HG02981 (cell line): ENCODE measurements around the gene MPDU1.
"Not testable (repeated sequence)": the region's sequence is repeated elsewhere in the genome, so short reads cannot be mapped to it uniquely, and the experiment has no call there.

Experiments
- ATAC-seq: cut with Tn5 transposase; IDR thresholded peaks from one replicate; pipeline ENCODE4 v1.9.1; 2021; ENCODE audit warnings: mild to moderate bottlenecking, moderate library complexity; ENCODE audit not compliant: unreplicated experiment

The MPDU1 gene

DNA sequence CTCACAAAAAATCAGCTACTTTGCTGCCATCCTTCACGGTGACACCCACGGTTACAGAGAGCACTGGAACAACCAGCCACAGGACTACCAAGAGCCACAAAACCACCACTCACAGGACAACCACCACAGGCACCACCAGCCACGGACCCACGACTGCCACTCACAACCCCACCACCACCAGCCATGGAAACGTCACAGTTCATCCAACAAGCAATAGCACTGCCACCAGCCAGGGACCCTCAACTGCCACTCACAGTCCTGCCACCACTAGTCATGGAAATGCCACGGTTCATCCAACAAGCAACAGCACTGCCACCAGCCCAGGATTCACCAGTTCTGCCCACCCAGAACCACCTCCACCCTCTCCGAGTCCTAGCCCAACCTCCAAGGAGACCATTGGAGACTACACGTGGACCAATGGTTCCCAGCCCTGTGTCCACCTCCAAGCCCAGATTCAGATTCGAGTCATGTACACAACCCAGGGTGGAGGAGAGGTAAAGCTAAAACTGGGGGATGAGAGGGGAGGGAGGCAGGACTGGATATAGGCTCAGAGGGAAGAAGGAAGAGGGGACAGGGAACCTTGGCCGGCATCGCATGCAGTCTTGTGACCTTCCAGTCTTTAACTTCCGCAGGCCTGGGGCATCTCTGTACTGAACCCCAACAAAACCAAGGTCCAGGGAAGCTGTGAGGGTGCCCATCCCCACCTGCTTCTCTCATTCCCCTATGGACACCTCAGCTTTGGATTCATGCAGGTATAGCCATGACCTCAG is 3.6 kb upstream of the MPDU1 start:
- no peak for ATAC-seq

- ATAC-seq = no peak
Measured at GRCh38 chr17:7580604-7581575, 2.8 kb upstream of the MPDU1 start.

- ATAC-seq = no peak
Measured at GRCh38 chr17:7582396-7583252, 1.0 kb upstream of the MPDU1 start.

DNA sequence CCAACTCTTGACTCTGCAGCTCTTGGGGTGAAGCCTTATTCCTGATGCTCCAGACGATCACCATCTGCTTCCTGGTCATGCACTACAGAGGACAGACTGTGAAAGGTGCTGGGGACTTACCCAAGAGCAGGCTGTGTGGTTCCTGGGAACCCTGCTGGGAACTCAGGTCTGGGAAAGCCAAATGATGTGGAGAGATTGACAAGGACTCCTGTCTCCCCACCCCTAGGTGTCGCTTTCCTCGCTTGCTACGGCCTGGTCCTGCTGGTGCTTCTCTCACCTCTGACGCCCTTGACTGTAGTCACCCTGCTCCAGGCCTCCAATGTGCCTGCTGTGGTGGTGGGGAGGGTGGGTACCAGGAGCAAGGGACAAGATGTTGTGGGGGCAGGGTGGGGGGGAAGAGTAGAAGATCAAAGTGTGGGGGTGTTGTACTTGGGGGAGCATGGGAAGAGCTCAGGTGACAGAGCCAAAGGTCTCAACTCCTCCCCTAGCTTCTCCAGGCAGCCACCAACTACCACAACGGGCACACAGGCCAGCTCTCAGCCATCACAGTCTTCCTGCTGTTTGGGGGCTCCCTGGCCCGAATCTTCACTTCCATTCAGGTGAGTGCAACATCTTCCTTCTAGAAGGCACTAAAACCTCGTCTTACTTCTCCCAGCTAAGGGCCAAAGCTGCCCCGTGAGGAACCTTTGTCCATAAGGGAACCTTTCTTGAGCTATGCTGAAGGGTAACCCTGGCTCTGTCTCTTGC is 3.2 kb downstream of the MPDU1 start:
- ATAC-seq = no peak

- ATAC-seq = no peak
Measured at GRCh38 chr17:7587420-7588151, 3.9 kb downstream of the MPDU1 start.

- no peak for ATAC-seq
Measured at GRCh38 chr17:7588553-7589203, 5.0 kb downstream of the MPDU1 start.

GRCh38 chr17:7589204-7589868 is 5.7 kb downstream of the MPDU1 start:
- ATAC-seq = no peak

GRCh38 chr17:7589891-7590691 is 6.4 kb downstream of the MPDU1 start, which contains the start of gene SOX15:
SOX15 (minus strand) TSS chr17:7590094; CDS start chr17:7589676, 418 bp downstream.
- ATAC-seq = no peak

GRCh38 chr17:7590743-7591142 is 7.1 kb downstream of the MPDU1 start:
- ATAC-seq = no peak

DNA sequence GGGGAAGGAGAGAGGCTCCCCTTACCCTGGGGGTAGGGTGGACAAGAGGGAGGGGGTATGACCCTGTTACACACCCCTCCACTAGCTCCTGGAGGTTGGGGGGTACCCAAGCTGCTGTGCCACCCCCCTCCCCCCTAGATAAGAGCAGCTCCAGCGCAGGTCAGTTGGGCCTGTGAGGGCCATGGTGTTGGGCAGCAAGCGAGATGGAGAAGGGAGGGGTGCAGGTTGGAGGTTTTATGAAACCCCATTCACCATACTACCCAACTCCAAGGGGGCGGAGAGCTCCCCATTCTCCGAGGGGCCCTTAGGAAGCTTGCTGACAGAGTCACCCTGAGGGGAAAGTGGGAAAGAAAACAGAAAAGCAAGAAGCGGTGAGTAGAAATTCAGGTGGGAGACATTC is 7.9 kb downstream of the MPDU1 start:
- ATAC-seq = no peak

- no peak for ATAC-seq
Measured at GRCh38 chr17:7592422-7593021, 8.9 kb downstream of the MPDU1 start.

GRCh38 chr17:7593296-7593695 is 9.6 kb downstream of the MPDU1 start:
- no peak for ATAC-seq

DNA sequence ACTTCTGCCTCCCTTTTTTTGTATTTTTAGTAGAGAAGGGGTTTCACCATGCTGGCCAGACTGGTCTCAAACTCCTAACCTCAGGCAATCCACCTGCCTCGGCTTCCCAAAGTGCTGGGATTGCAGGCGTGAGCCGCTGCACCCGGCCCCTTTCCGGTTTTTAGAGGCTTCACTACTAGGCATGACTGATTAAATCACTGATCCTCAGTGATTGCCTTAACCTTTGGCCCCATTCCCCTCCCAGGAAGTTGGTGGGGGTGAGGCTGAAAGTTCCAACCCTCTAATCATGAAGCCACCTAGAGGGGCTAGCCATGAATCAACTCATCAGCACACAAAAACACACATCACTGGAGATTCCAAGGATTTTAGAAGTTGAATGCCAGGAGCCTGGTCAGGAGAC is 13.9 kb downstream of the MPDU1 start:
- not testable (repeated sequence) for ATAC-seq

GRCh38 chr17:7606280-7606679 is 22.6 kb downstream of the MPDU1 start:
- no peak for ATAC-seq

DNA sequence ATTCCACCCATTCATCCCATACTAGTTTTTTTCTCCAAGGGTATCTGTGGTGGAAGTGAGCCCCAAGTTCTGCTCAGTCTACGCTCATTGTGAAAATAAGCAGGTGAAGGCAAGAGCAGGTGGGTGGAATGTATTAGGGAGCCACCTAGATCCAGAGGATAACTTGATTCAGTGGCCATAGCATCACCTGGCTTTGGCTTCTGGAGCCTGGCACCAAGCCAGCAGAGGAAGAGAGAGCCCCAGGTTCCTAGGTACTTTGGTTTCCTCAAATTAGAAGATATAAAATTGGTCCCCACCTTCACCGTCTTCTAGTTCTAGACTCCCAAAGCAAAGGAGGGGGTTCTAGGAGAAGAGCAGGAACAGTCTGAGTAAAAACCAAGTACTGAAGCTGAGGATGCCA is 27.0 kb downstream of the MPDU1 start:
- ATAC-seq = no peak

GRCh38 chr17:7611635-7612293 is 28.1 kb downstream of the MPDU1 start:
- no peak for ATAC-seq

DNA sequence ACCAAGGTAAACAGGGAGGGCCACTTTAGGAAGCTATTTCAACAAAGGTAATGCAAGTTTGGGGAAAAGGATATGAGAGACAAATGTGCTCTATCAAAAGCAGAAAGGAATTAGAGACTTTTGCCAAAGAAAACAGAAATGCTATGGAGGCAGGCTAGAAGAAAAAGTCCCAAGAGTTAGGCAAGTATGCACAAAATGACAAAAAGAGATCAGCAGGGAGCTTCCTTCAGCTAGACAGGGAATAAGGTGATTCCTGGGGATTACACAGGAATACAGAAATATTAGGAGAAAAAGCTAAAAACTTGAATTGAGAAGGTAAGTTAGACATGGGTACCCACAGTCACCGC is 28.6 kb downstream of the MPDU1 start:
- no peak for ATAC-seq
